ENCODE results near the gene TSPAN32. TPM values are rescaled to one million over a fixed set of nuclear protein-coding genes. Genes with fewer than 3 reads are reported as not detected.

Gene TSPAN32
- total and polyA plus RNA-seq, 2 donors (not counting 3 experiments of a cell fraction or from before 2014, with no cell fraction given), result not detected

DNA sequence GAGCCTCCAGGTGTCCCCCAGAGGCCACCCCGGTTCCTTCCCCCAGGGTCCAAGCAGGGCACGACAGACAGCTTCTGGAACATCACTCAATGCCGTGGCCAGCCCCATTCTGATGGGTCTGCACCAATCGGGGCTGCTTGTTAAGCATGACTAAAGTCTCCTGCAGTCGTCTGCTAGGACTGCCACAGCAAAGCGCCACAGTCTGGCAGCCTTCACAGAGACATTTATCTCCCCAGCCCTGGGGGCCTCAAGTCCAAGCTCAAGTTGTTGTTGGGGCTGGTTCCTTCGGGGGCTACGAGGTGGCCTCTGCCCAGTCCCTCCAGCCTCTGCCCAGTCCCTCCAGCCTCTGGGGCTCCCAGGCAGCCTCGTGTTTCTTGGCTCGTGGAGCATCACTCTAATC lies 61.3 kb downstream of the TSPAN32 start:
- Histone ChIP-seq H3K4me1 (ENCODE audit: control insufficient read depth, extremely low read depth, insufficient read depth, low read length) (no peaks in the 10 kb centered on the region), H3K4me3 (replicated peaks in 1 of 3; ENCODE audit: insufficient read depth in 1 of 3, low read depth in 1 of 3, low read length in 3 of 3) (no peak overlapping the region), H4K20me1 (replicated peaks; ENCODE audit: control insufficient read depth, extremely low read depth, insufficient read depth, low read length) (no peaks in the 10 kb centered on the region), H3K27ac (ENCODE audit: insufficient read depth, low read depth, low read length) (no peak overlapping the region), H3K27me3 (ENCODE audit: control insufficient read depth in 2 of 2, insufficient read depth in 2 of 2, low read length in 2 of 2) (no peaks in the 10 kb centered on the region), H3K79me2 (ENCODE audit: control insufficient read depth, insufficient read depth, low read length) (no peaks in the 10 kb centered on the region), H3K36me3 (ENCODE audit: control insufficient read depth in 2 of 2, extremely low read depth in 1 of 2, insufficient read depth in 2 of 2, low read length in 2 of 2) (no peaks in the 10 kb centered on the region), H2AFZ (ENCODE audit: low read depth, low read length) (no peak overlapping the region), H3K9me3 (replicated peaks; ENCODE audit: control insufficient read depth, insufficient read depth, low read length) (no peaks in the 10 kb centered on the region), H3K4me2 (ENCODE audit: insufficient read depth, low read length) (no peak overlapping the region), H3K9me1 (replicated peaks; ENCODE audit: control insufficient read depth, extremely low read depth, insufficient read depth, low read length) (no peaks in the 10 kb centered on the region), H3K9ac (replicated peaks; ENCODE audit: extremely low read depth, insufficient read depth, low read length) (no peak overlapping the region)
- dilution Hi-C loops (cut with MboI; ENCODE audit: extremely low pct_ligation_motif_present, low sequenced_read_pairs), result no loop called here
- POLR2A ChIA-PET, result no interaction called here
- FAIRE-seq (no peak), DNase-seq (ENCODE audit: low read depth, low spot score) (no peak)
- TF ChIP-seq, protein P1, sequence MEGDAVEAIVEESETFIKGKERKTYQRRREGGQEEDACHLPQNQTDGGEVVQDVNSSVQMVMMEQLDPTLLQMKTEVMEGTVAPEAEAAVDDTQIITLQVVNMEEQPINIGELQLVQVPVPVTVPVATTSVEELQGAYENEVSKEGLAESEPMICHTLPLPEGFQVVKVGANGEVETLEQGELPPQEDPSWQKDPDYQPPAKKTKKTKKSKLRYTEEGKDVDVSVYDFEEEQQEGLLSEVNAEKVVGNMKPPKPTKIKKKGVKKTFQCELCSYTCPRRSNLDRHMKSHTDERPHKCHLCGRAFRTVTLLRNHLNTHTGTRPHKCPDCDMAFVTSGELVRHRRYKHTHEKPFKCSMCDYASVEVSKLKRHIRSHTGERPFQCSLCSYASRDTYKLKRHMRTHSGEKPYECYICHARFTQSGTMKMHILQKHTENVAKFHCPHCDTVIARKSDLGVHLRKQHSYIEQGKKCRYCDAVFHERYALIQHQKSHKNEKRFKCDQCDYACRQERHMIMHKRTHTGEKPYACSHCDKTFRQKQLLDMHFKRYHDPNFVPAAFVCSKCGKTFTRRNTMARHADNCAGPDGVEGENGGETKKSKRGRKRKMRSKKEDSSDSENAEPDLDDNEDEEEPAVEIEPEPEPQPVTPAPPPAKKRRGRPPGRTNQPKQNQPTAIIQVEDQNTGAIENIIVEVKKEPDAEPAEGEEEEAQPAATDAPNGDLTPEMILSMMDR (IDR thresholded peaks at IDR 0.05; ENCODE audit: extremely low read depth in 1 of 2, insufficient read depth in 1 of 2, low read depth in 1 of 2, low read length in 2 of 2), result no peak
- CTCF ChIA-PET, result interaction anchor here (1.0 kb wide), 1 partner anchor 56 kb away, joined by 3 read pairs; no protein-coding TSS in a partner anchor
- no TSS peak for BruUV-seq (replicated peaks)
- intact Hi-C loops (cut with micrococcal nuclease), result no loop called here

DNA sequence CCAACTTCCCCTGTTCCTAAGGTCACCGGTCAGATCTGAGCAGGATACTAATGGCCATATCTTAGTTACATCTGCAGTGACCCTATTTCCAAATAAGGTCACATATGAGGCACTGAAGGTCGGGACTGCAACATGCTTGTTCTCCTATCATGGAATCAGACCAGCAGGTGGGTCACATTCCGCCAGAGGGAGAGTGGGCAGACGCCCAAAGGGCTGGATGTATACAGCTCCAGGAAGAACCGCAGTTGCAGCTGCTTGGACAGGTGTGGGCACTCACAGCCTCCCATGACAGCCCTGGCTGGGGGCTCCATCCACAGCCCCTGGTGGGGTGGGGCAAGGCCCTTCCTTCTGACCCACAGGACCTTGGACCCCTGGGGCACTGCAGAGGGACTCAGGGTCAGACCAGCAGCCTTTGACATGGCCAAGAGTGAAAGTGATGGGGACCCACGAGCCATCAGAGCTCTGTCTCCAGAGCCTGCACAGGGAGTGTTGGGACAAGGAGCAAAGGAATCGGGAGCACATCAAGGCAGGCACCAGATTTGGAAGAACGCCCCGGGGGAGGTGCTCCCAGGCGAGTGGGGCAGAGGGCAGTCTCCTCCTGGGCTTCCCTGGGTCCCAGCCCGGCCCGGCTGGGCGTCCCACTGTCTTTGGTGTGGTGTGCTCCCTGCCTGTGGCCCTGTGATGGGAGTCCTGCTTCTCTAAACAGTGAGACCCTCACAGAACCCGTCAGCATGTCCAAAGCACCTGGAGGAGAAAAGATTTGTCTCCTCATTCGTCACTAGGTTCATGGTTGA lies 62.0 kb downstream of the TSPAN32 start:
- BruUV-seq (replicated peaks), result no TSS peak
- H3K9me3 ChIP-seq (replicated peaks; ENCODE audit: control insufficient read depth, insufficient read depth, low read length), result no peaks in the 10 kb centered on the region
- no peaks in the 10 kb centered on the region for H3K27me3 ChIP-seq (ENCODE audit: control insufficient read depth in 2 of 2, insufficient read depth in 2 of 2, low read length in 2 of 2)
- no peak for DNase-seq (ENCODE audit: low read depth, low spot score)
- dilution Hi-C loops (cut with MboI; ENCODE audit: extremely low pct_ligation_motif_present, low sequenced_read_pairs) (no loop called here), intact Hi-C loops (cut with micrococcal nuclease) (no loop called here)
- ChIA-PET POLR2A (no interaction called here), CTCF (interaction anchor here (1.0 kb wide), 1 partner anchor 56 kb away, joined by 3 read pairs; no protein-coding TSS in a partner anchor)
- no peak overlapping the region for H3K9ac ChIP-seq (replicated peaks; ENCODE audit: extremely low read depth, insufficient read depth, low read length)
- H3K36me3 ChIP-seq (ENCODE audit: control insufficient read depth in 2 of 2, extremely low read depth in 1 of 2, insufficient read depth in 2 of 2, low read length in 2 of 2), result no peaks in the 10 kb centered on the region
- H3K4me3 ChIP-seq (replicated peaks in 1 of 3; ENCODE audit: insufficient read depth in 1 of 3, low read depth in 1 of 3, low read length in 3 of 3), result no peak overlapping the region
- H3K79me2 ChIP-seq (ENCODE audit: control insufficient read depth, insufficient read depth, low read length), result no peaks in the 10 kb centered on the region
- TF ChIP-seq POLR2A (IDR thresholded peaks at IDR 0.05; ENCODE audit: low read depth, low read length) (no peak), POLR2AphosphoS5 (IDR thresholded peaks at IDR 0.05; ENCODE audit: insufficient read depth, low read depth, low read length) (no peak), EZH2 (IDR thresholded peaks at IDR 0.05; ENCODE audit: borderline replicate concordance, low read depth, low read length, severe bottlenecking) (no peak), FOS (IDR thresholded peaks at IDR 0.05; ENCODE audit: borderline replicate concordance, insufficient read depth, low read length) (no peak)
- TF ChIP-seq, protein P2, sequence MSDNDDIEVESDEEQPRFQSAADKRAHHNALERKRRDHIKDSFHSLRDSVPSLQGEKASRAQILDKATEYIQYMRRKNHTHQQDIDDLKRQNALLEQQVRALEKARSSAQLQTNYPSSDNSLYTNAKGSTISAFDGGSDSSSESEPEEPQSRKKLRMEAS (IDR thresholded peaks at IDR 0.05; ENCODE audit: insufficient read depth, insufficient read length), result no peak
- TF ChIP-seq, protein P1 (IDR thresholded peaks at IDR 0.05; ENCODE audit: extremely low read depth in 1 of 2, insufficient read depth in 1 of 2, low read depth in 1 of 2, low read length in 2 of 2), result no peak
- H3K4me1 ChIP-seq (ENCODE audit: control insufficient read depth, extremely low read depth, insufficient read depth, low read length), result no peaks in the 10 kb centered on the region
- no peak overlapping the region for H3K27ac ChIP-seq (ENCODE audit: insufficient read depth, low read depth, low read length)
- H3K4me2 ChIP-seq (ENCODE audit: insufficient read depth, low read length), result no peak overlapping the region
- FAIRE-seq, result no peak
- no peaks in the 10 kb centered on the region for H4K20me1 ChIP-seq (replicated peaks; ENCODE audit: control insufficient read depth, extremely low read depth, insufficient read depth, low read length)
- H3K9me1 ChIP-seq (replicated peaks; ENCODE audit: control insufficient read depth, extremely low read depth, insufficient read depth, low read length), result no peaks in the 10 kb centered on the region
- H2AFZ ChIP-seq (ENCODE audit: low read depth, low read length), result no peak overlapping the region

Measured in endothelial cell of umbilical vein (primary cell).